Measurements from ENCODE around the gene TMEM164. TPM values are rescaled to one million over a fixed set of nuclear protein-coding genes. Genes with fewer than 3 reads are reported as not detected.

TMEM164 gene
- total RNA-seq, 2 experiments from 2014 or later = 10.9 to 11.5 TPM

- intact Hi-C loops (cut with micrococcal nuclease) = no loop called here
- Mint-ChIP-seq H3K9me3 (no peaks in the 10 kb centered on the region), H3K27ac (no peak overlapping the region), H3K4me1 (ENCODE audit: low read depth) (peaks cover 9% of the 10 kb centered on the region), H3K27me3 (no peaks in the 10 kb centered on the region), H3K4me3 (no peak overlapping the region), H3K36me3 (ENCODE audit: low read depth) (peaks cover 6% of the 10 kb centered on the region)
- TF ChIP-seq CTCF (IDR thresholded peaks at IDR 0.05) = no peak
- no peak for DNase-seq
- ChIA-PET POLR2A (no interaction called here), CTCF (no interaction called here)
- ATAC-seq = no peak
Observed at GRCh38 chrX:110012818-110013485, 10.0 kb downstream of the TMEM164 start.

GRCh38 chrX:110013968-110014367 is 11.1 kb downstream of the TMEM164 start:
- POLR2A ChIA-PET = no interaction called here

DNA sequence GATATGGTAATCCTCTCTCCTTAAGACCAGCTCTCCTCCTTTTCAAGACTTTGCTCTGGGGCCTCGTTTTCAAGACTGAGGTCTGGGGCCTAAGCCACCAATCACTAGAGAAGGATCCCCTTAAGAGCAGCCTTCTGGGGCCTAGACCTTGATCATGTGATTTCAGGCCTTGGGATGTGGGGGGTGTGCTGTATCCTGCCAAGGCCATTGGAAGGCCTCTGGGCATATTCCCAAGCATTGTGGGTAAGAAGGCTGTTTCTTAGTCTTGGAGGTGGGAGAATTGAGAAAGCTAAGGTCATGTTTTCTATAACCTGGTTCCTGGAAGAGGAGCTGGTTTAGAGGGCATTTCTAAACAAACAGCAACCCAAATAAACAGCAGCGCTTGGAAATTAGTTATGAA is 12.1 kb downstream of the TMEM164 start:
- TF ChIP-seq CTCF (IDR thresholded peaks at IDR 0.05) = no peak
- H3K4me1 Mint-ChIP-seq (ENCODE audit: low read depth) = peaks cover 9% of the 10 kb centered on the region
- POLR2A ChIA-PET = no interaction called here
- H3K9me3 Mint-ChIP-seq = no peaks in the 10 kb centered on the region
- peaks cover 2% of the 10 kb centered on the region for H3K36me3 Mint-ChIP-seq (ENCODE audit: low read depth)
- CTCF ChIA-PET = no interaction called here
- intact Hi-C loops (cut with micrococcal nuclease) = no loop called here
- no peaks in the 10 kb centered on the region for H3K27me3 Mint-ChIP-seq
- ATAC-seq (no peak), DNase-seq (no peak)
- no peak overlapping the region for H3K4me3 Mint-ChIP-seq
- no peak overlapping the region for H3K27ac Mint-ChIP-seq

More at GRCh38 chrX:110013968-110014367, 11.1 kb downstream of the TMEM164 start:
- no peak for TF ChIP-seq CTCF (IDR thresholded peaks at IDR 0.05)
- CTCF ChIA-PET = no interaction called here
- DNase-seq (no peak), ATAC-seq (no peak)
- Mint-ChIP-seq H3K4me1 (ENCODE audit: low read depth) (peaks cover 9% of the 10 kb centered on the region), H3K4me3 (no peak overlapping the region), H3K9me3 (no peaks in the 10 kb centered on the region), H3K36me3 (ENCODE audit: low read depth) (peaks cover 6% of the 10 kb centered on the region), H3K27ac (no peak overlapping the region), H3K27me3 (no peaks in the 10 kb centered on the region)
- intact Hi-C loops (cut with micrococcal nuclease) = no loop called here

DNA sequence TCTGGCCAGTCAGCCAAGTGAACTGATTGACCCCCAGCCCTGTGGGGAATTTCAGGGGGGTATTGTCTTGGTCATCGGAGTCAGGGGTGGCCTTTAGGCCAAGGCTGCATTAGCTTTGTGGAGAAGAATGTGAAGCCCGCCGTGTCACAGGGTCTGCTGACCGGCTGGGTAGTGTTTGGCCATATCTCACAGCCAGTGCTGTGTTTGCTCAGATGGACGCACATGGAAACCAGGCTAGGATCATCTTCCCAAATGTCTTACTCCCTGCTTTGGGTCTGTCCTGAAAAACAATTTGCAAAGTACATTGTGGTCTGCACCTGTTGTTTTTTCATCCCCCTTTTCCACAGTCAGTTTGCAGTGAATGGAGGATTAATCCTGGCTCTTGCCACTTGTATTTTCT is 13.0 kb downstream of the TMEM164 start:
- no peak overlapping the region for H3K4me3 Mint-ChIP-seq
- H3K27me3 Mint-ChIP-seq = no peaks in the 10 kb centered on the region
- no peak overlapping the region for H3K27ac Mint-ChIP-seq
- no peaks in the 10 kb centered on the region for H3K9me3 Mint-ChIP-seq
- TF ChIP-seq CTCF (IDR thresholded peaks at IDR 0.05) = no peak
- DNase-seq (no peak), ATAC-seq (no peak)
- intact Hi-C loops (cut with micrococcal nuclease) = no loop called here
- H3K36me3 Mint-ChIP-seq (ENCODE audit: low read depth) = peaks cover 2% of the 10 kb centered on the region
- peaks cover 9% of the 10 kb centered on the region for H3K4me1 Mint-ChIP-seq (ENCODE audit: low read depth)
- CTCF ChIA-PET = no interaction called here
- POLR2A ChIA-PET = no interaction called here

- Mint-ChIP-seq H3K4me3 (no peak overlapping the region), H3K9me3 (no peaks in the 10 kb centered on the region), H3K27me3 (no peaks in the 10 kb centered on the region), H3K36me3 (ENCODE audit: low read depth) (peaks cover 6% of the 10 kb centered on the region), H3K4me1 (ENCODE audit: low read depth) (peaks cover under 1% of the 10 kb centered on the region), H3K27ac (no peak overlapping the region)
- intact Hi-C loops (cut with micrococcal nuclease) = no loop called here
- no peak for DNase-seq
- ATAC-seq = no peak
- TF ChIP-seq CTCF (IDR thresholded peaks at IDR 0.05) = no peak
- ChIA-PET POLR2A (no interaction called here), CTCF (no interaction called here)
Observed at GRCh38 chrX:110020536-110020935, 17.6 kb downstream of the TMEM164 start.

Data from activated CD8-positive, alpha-beta T cell treated with anti-CD3 and anti-CD28 coated beads for 36 hours (primary cell).